H1 (cell line): Measurements from ENCODE around the gene DNAAF6.

ENCODE experiments used
- CTCF ChIP-seq, 3 experiments: IDR thresholded peaks; 1 replicate in 2 of 3; 2 replicates in 1 of 3; pipeline versions ENCODE4 v1.5.1 to v1.6.1; 2011; ENCODE audit warnings: low read length in 3 of 3, mild to moderate bottlenecking in 3 of 3, inconsistent platforms in 2 of 3, low read depth in 1 of 3, moderate library complexity in 1 of 3; ENCODE audit not compliant: insufficient read depth in 1 of 3; ENCODE audit errors: control extremely low read depth in 1 of 3
- GABPA ChIP-seq: IDR thresholded peaks from 2 replicates; pipeline ENCODE4 v1.6.1; 2011; ENCODE audit warnings: mild to moderate bottlenecking, low read length, moderate library complexity, borderline replicate concordance; ENCODE audit not compliant: insufficient read depth
- TF ChIP-seq, protein P1 (sequence below): IDR thresholded peaks from 2 replicates; pipeline ENCODE4 v1.6.1; 2011; ENCODE audit warnings: low read length, improper control_type of control experiment

DNA sequence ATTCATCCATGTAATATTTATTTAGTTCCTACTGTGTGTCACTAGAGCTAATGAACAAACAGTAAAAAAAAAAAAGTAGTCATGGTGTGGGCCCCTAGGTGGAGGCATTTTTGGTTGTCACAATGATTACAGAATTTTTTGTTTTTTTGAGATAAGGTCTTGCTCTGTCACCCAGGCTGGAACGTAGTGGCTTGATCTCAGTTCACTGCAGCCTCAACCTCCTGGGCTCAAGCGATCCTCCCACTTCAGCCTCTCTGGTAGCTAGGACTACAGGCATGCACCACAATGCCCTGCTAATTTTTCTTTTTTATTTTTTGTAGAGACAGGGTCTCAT is 22.0 kb downstream of the DNAAF6 start:
- no peak for TF ChIP-seq CTCF (IDR thresholded peaks at IDR 0.05; ENCODE audit: control extremely low read depth in 1 of 3, insufficient read depth in 1 of 3, low read depth in 1 of 3, low read length in 3 of 3)
- TF ChIP-seq, protein P1, sequence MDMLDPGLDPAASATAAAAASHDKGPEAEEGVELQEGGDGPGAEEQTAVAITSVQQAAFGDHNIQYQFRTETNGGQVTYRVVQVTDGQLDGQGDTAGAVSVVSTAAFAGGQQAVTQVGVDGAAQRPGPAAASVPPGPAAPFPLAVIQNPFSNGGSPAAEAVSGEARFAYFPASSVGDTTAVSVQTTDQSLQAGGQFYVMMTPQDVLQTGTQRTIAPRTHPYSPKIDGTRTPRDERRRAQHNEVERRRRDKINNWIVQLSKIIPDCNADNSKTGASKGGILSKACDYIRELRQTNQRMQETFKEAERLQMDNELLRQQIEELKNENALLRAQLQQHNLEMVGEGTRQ = no peak
- TF ChIP-seq GABPA = no peak
